Fibroblast of skin of back (primary cell): ENCODE measurements around the gene DNAJC22.

Experiments used
- DNase-seq: peaks from one replicate; pipeline ENCODE4 v3.0.0-alpha.2; 2013

The DNAJC22 gene

DNA sequence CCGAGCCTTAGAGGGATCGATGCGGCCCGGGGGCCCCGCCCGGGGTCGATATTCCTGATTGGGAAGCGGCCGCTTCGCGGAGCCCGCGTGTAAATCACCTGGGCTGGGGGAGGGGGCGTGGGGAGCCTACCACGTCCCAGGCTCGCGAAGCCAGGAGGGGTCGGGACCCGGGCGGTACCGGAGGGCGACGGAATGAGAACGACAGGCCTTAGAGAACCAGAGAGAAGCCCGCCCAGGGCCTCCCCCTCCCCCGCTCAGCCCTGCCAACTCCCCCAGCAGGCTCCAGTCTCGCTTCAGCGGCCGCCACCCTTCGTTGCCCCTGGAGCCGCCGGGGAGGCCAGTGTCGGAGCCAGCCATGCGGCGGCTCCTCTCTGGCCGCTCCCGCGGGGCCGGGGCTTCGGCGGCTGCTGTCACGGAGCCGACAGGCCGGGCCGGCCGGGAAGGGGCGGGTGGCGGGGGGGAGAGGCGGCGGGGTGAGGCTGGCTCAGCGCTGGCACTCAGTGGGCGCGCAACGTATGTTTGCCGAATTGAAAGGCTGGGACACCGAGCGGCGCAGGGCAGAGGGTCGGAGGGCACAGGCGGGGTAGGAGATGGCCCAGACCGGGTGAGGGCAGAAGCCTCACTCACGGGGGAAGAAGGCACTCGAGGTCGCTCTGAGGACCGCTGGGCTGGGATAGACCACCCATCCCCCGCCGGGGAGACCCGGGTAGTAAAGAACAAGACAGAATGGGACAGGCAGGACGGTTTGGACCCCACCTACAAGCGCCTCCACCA lies 1.4 kb upstream of the DNAJC22 start:
- DNase-seq = peak; percentile 29

DNA sequence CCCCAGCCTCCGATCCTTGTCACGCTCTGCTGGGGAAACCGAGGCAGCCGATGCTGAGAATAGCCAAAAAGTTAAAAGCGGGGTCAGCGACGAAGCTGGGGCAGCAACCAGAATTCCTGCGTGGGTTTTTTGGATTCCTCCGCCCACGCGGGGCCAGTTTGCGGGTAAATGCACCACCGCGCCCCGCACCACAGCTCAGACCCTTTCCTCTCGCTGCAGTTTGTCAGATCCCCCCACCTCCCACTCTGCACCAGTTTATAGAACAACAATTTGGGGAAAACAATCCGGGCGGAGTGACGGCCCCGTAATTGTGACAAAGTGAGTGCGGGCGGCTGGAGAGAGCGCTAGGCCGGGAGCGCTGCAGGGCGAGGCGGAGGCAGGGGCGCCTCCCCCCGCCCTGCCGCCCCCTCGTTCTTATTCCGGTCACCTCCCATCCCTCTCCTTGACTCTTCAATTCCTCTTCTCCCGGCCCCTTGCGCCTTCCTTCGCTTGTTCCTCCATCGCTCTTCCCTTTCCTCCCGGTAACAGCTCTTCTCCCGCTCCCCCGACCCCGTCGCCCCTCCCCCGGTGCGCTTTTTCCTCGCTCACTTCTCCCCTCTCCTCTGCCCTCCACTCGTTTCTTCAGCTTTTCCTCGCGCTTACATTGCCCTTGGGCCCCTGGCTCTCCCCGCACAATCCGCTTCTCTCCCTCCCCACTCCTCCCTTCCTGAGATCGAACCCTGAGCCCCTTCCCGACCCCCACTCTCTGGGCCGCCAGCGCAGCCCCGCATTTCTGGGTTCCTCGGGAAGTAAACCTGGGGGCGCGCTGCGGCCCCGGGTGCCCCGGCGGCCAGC lies 646 bp upstream of the DNAJC22 start:
- no peak for DNase-seq

DNA sequence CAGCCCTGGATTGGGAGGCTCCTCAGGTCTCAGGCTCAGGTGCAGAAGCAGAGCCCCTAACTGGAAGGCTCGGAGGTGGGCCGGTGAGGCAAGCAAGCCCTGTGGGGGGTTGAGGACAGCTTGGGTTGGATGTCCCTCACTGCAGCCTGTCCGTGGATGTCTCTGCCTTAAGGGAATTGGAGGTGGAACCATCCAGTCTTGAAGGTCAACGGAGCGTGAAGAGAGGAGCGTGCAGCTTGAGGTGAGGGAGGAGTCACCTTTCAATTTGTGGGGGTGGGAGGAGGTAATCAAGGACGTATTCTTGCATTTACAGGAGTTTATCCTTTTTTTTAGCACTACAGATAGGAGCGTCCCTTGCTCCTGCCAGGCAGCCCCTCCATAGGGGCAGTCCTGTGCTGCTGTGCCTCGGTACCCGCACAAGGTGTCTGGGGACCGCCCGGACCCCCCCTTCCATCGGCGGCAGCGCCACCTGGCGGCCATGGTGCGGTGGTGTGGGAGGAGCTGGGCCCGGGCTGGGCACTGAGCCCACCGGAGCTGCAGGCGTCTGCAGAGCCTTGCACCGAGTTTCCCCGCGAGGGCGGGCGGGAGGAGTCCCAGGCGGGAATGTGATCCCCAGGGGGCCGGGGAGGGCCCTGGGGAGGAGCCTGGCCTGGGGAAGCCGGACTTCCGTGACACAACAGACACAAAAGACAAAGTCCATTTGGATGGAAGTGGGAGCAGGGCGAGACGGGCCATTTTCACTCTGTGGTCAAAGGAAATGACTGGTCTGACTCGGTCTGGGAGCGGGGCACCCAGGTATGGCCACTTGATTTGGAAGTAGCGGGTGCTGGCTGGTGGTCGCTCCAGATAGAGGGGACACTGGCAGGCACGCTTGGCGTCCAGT lies 864 bp downstream of the DNAJC22 start:
- DNase-seq = peak; percentile 77

DNA sequence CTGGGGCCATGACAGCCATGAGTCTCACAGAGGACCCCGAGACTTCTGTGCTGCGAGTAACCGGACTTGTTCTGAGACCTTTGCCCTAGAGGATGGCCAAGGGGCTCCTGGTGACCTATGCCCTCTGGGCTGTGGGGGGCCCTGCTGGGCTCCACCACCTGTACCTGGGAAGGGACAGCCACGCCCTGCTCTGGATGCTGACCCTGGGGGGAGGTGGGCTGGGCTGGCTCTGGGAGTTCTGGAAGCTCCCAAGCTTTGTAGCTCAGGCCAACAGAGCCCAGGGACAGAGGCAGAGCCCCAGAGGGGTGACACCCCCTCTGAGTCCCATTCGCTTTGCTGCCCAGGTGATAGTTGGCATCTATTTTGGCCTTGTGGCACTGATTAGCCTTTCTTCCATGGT lies 2.1 kb downstream of the DNAJC22 start:
- DNase-seq = no peak

DNA sequence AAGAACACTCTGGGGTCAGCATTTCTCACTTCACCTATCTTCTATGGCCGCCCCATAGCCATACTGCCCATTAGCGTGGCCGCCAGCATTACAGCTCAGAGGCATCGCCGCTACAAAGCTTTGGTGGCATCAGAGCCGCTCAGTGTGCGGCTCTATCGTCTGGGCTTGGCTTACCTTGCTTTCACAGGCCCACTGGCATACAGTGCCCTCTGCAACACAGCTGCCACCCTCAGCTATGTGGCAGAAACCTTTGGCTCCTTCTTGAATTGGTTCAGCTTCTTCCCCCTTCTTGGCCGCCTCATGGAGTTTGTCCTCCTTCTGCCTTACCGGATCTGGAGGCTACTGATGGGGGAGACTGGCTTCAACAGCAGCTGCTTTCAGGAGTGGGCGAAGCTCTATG lies 2.6 kb downstream of the DNAJC22 start:
- DNase-seq = no peak

DNA sequence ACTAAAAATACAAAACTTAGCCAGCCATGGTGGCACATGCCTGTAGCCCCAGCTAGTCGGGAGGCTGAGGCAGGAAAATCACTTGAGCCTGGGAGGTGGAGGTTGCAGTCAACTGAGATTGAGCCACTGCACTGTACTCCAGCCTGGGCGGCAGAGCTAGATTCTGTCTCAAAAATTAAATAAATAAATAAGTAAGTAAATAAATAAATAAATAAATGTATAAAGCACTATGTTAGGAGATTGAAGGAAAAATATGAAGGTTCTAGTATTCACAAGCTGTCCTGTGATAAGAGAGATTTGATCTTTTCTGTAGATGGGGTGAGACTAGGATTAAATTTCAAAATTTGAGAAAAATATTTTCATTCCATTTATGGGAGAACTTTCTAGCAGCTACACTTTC lies 5.7 kb downstream of the DNAJC22 start:
- DNase-seq = no peak

DNA sequence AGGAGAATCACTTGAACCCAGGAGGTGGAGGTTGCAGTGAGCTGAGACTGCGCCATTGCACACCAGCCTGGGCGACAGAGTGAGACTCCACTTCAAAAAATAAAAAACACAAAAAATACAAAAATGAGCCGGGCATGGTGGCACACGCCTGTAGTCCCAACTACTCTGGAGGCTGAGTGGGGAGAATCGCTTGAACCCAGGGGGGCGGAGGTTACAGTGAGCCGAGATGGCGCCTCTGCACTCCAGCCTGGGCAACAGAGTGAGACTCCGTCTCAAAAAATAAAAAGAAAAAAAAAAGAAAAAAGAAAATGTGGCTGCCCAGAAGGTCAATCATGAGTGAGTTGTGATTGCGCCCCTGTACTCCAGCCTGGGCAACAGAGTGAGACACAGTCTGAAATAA lies 9.2 kb downstream of the DNAJC22 start:
- no peak for DNase-seq

DNA sequence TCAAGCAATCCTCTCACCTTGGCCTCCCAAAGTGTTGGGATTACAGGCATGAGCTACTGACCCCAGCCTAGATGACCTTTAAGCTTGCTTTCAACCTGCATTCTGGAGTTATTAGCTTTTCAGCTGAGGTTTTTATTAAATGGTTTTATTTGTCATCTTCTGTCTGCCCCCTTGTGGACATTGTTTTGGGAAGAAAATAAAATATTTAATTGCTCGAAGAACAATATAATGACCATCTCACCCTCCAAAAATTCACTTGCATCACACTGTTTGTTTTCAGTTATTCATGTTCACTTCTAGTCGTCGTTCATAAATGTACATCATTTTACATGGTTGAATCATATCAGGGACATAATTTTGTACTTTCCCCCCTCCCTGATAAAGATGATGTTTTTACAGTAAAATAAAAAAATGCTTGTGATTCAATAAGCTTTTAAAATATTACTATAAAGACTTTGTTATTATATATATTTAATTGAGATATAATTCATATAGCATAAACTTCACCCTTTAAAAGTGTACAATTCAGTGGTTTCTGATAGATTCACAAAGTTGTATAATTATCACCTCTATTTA lies 10.5 kb downstream of the DNAJC22 start:
- peak; percentile 77 for DNase-seq

DNA sequence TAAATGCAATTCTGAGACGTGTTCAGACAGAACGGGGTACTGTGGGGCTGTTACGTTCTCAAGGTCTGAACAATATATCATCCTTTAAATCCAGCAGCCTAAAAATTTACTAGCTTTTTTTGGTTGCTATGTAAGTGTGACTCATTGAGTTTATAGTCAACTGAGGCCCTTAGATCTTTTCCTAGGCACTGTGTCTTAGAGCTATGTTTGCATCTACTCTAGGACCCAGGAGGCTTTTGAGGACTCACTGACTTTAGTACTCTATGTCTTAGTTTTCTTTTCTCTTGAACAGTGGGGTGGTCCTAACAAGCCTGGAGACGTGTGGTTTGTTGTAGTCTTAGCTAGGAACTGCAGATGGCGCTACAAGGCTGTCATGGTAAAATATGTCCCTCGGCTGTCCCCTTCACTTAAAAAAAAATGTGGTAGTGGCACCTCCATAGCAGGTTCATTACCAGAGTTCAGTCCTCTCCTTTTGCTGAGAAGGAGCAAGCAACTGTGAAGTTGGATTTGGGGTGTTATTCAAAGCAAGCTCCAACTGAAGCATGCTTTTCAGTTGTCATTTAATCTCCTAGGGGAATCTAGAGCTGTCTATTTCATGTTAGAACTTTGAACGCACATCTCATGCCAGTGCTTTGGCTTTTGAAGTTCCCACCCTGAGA lies 11.9 kb downstream of the DNAJC22 start:
- peak; percentile 65 for DNase-seq

DNA sequence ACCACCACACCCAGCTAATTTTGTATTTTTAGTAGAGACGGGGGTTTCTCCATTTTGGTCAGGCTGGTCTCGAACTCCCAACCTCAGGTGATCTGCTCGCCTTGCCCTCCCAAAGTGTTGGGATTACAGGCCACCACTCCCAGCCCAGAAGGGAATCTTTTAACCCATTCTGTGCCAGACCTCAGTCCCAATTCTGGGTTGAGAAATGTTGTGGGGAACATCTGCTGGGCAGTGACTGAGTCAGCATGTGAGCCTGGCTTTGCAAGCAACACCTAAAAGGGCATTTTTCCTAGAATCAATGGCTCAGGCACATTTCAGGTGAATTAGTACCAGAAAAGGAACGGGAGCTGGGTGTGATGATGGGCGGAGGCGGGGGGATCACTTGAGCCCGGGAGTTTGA lies 13.0 kb downstream of the DNAJC22 start:
- no peak for DNase-seq

DNA sequence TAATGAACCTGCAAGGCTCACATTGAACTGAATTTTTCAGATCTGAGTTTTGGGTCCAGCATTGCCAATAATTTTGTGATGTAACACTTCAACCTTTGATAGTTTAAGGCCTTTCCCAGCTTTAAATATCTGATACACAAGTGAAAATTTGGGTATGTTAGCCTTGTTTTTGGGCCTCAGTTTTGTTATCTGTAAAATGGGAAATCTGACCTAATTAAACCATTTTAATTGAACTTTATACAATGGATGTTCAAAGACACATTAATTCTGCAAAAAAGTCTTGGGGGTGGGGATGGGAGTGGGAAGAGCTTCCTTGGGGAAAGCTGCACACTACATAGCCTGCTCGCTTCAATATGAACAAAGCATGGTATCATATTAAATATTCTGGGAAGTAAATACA lies 15.4 kb downstream of the DNAJC22 start:
- no peak for DNase-seq

DNA sequence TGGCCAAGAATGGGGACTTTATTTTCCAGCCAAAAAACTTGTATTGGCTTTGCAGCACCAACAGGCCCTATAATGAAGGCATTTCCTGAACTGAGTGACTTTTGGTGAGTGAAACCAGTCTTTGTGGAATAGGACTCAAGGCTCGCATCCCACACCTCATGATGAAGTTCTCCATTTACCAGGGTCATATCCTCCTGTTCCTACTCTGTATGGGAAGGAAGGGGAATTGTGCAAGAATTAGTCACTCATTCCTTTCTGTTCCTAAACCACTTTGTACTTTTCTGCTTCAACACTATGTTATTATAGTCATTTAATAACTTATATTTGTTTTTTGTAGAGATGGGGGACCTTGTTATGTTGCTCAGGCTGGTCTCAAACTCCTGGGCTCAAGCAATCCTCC lies 18.3 kb downstream of the DNAJC22 start:
- DNase-seq = peak; percentile 74

DNA sequence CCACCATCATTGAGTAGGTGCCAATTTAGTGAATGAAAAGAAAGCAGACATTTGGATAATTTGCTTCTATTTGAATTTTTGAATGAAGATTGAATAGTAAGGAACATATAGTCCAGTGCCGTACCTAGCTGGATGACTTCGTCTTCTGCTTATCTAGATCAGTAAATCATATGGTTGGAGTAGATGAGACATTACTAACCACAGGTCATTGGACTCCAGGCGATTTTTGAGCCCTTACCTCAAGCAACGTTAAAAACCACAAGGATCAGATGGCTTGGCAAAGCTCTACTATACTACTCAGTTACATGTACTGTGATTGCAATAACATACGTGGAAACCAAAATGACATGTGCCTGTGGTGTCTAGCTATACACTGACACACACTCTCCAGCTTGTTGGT lies 18.9 kb downstream of the DNAJC22 start:
- DNase-seq = no peak

DNA sequence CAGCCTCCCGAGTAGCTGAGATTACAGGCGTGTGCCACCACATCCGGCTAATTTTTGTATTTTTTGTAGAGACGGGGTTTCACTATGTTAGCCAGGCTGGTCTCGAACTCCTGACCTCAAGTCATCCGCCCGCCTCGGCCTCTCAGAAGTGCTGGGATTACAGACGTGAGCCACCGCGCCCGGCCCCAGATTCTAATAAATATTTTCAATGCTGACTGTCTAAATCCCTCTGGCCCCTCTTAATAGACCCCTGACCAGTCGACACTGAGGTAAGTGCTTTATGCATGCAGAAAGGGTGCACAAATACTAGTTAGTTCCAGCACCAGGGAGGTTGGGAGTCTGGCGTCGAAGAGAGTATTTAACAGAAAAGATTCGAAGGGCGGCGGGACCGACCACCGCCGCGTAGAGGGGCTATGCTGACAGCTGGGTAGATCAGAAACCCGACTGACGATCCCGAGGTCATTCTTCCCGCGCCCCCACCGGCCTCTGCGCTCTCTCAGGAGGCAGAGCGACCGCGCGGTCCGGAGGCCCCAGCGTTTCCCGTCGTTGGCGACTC lies 19.5 kb downstream of the DNAJC22 start:
- DNase-seq = no peak

DNA sequence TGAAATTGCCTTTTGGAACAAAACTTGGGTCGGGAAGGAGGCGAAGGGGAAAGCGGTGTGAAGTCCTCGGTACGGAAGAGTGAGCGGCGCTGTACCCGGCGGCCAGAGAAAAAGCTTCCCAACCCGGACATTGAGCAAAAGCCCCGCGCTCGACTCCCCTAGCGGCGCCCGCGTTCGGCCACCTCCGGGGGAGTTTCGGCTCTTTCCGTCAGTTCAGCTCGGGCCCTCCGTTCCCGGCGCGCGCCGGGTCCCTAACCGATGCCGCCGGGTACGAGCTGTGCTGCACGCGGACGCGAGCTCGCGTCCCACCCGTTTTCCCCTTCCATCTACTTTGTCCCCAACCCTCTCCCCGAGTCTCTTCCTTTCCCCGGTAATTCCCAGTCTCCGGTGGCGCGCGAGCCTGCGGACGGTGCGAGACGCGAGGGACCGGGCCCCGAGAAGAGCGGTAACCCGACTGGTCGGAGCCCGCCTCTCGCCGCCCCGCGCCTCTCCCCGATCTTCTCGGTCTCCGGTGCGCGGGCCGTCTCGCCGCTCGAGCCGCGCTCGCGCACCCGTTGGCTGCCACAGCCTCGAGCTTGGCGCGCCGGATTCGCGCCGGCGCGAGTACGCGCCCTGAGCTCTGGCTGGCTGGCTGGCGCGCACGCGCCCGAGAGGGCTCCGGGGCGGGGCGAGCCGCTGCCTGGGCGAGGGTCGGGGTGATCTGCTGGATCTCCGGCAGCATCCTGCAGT lies 20.1 kb downstream of the DNAJC22 start:
- DNase-seq = peak; percentile 94

DNA sequence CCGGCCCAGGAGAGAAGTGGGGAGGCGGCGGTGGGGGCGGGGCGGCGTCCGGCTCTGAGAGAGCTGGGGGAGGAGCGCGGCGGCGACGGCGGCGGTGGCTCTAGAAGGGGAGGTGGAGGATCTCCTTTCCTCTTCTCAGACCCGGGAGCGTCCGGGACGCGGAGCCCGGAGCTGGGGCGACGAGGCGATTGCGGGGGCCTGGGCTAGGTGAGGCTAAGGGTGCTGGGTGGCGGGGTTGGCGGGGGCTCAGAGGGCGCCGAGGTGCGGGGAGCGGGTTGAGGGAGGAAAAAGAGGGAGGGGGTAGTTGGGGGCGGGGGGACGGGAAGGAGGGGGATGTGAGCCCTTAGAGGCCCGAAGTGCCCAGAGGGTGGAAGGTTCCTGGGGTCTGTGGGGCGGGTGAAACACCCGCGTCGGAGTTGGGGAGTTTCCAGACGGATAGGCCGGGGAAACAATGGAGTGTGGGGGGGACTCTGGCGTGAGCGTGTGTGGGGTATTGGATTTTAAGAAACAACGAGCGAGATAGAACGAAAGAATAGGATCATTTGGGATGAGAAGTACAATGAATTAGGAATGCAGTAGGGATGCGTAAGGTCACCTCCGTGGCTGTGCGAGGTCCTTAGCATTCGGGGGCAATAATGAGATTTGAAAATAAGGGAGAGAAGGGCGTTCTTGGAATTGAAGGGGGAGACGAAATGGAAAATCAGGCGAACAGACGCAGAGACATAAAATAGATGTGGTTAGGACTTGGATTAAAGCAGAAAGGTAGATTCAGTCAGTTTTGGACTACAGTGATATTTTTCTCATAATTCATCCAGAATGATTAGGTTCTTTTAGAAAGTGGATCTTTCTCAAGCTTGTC lies 20.9 kb downstream of the DNAJC22 start, which contains the start of gene SPATS2:
TSS of gene SPATS2 (plus strand) at position 82 of the 859 bp plus-strand sequence. CDS start 93,551 bp downstream, outside the sequence.
- DNase-seq = peak; percentile 25

DNA sequence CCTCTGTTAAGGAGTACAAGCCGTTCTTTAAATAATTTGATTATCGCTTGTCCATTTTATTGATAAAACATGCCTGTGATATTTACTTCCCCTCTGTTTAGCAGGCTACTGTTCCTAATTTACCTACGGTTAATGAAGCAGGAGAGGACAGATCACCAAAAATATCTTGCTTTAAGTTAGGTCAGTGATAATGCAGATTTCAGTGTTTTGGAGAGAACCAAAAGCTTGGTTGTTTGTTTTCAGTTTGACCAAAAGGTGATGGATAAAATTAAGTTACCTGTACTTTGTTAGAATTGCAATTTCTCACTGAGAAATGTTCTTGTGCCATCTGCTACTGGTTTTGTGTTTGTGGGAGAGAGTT lies 21.5 kb downstream of the DNAJC22 start:
- DNase-seq = no peak

DNA sequence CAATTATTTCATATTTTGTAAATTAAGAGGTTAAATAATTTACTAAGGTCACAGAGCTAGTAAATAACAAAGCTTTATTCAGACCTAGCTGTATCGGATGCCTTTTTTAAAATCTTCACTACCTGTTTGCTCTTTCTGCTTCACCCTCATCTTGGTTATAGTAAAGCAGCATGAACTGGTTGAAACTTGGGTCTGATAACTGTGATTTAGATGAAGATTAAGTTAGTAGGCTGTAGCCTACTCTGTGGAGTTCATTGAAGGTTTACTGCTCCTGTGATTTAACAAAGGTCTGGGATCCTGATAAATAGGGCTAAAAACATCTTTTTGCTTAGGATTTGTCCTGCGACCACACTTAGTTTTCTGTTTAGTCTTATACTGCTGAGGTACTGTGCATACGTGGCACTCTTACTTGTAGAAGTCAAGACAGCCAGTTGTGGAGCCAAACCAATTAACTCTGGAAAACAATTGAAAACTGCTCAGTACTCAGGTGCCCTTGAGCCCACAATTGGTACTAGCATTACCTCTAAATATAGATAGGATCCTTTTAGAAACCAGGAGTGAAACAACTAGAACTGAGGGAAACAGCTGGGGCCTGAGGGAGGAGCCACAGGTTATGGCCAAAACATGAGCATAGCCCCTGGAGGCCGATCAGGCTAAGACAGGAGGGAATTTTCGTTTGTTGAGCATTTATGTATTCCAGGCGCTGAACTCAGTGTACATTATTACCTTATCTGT lies 22.9 kb downstream of the DNAJC22 start:
- peak; percentile 34 for DNase-seq

DNA sequence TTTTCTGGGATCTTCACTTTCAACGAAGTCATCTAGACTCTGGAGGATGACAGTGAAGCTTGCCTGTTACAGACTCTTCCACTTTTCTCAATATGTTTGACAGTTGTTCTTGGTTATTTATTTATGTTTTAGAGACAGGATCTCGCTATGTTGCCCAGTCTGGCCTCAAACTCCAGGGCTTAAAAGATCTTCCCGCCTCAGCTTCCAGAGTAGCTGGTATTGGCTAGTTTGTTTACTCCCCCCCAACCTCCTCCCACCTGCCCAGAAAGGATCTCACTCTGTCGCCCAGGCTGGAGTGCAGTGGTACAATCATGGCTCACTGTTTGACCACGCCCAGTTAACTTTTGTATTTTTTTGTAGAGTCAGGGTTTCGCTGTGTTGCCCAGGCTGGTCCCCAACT lies 23.9 kb downstream of the DNAJC22 start:
- DNase-seq = no peak
